Measurements from ENCODE around the gene ARRDC4. TPM values are rescaled to one million over a fixed set of nuclear protein-coding genes. Genes with fewer than 3 reads are reported as not detected.

ARRDC4 gene
- total and polyA plus RNA-seq, 7 donors: 13.1 to 32.6 (median 25.2) TPM

- no peak overlapping the region for H3K4me3 ChIP-seq
- H3K9me3 ChIP-seq: peaks cover 2% of the 10 kb centered on the region
- H3K4me1 ChIP-seq: no peaks in the 10 kb centered on the region
- no peaks in the 10 kb centered on the region for H3K27me3 ChIP-seq (ENCODE audit: insufficient read depth in 3 of 3, low read length in 2 of 3)
- H3K27ac ChIP-seq: no peak overlapping the region
- ATAC-seq: no peak
- 62 to 66% (median 64%) methylated on average over 6 of the region's 6 CpGs for WGBS, 3 donors
- no peaks in the 10 kb centered on the region for H3K36me3 ChIP-seq (ENCODE audit: insufficient read depth in 1 of 2, low read depth in 1 of 2)
- DNase-seq: no peak
- no peak for TF ChIP-seq CTCF (IDR thresholded peaks at IDR 0.05)
- intact Hi-C loops (cut with DNase I): no loop called here
These were observed 30.9 kb upstream of the ARRDC4 start for GRCh38 chr15:97929456-97930229.

- Histone ChIP-seq H3K4me1 (no peaks in the 10 kb centered on the region), H3K27ac (no peak overlapping the region), H3K27me3 (ENCODE audit: insufficient read depth in 3 of 3, low read length in 2 of 3) (no peaks in the 10 kb centered on the region), H3K9me3 (peaks cover 3% of the 10 kb centered on the region), H3K36me3 (ENCODE audit: insufficient read depth in 1 of 2, low read depth in 1 of 2) (no peaks in the 10 kb centered on the region), H3K4me3 (no peak overlapping the region)
- DNase-seq (no peak), ATAC-seq (no peak)
- no peak for TF ChIP-seq CTCF (IDR thresholded peaks at IDR 0.05)
- intact Hi-C loops (cut with DNase I): no loop called here
These were observed 30.3 kb upstream of the ARRDC4 start for GRCh38 chr15:97930230-97930629.

- Histone ChIP-seq H3K4me1 (no peaks in the 10 kb centered on the region), H3K4me3 (no peak overlapping the region), H3K27ac (no peak overlapping the region), H3K27me3 (ENCODE audit: insufficient read depth in 3 of 3, low read length in 2 of 3) (no peaks in the 10 kb centered on the region), H3K36me3 (ENCODE audit: insufficient read depth in 1 of 2, low read depth in 1 of 2) (no peaks in the 10 kb centered on the region), H3K9me3 (peaks cover 12% of the 10 kb centered on the region)
- DNase-seq (no peak), ATAC-seq (no peak)
- intact Hi-C loops (cut with DNase I): no loop called here
- TF ChIP-seq CTCF (IDR thresholded peaks at IDR 0.05): no peak
- 88 to 95% (median 94%) methylated on average over 1 of the region's 1 CpG for WGBS, 3 donors
These were observed 29.2 kb upstream of the ARRDC4 start for GRCh38 chr15:97931314-97931713.

- H3K4me3 ChIP-seq: no peak overlapping the region
- intact Hi-C loops (cut with DNase I): no loop called here
- no peaks in the 10 kb centered on the region for H3K27me3 ChIP-seq (ENCODE audit: insufficient read depth in 3 of 3, low read length in 2 of 3)
These were observed 26.9 kb upstream of the ARRDC4 start for GRCh38 chr15:97933589-97933988.

More at GRCh38 chr15:97933589-97933988, 26.9 kb upstream of the ARRDC4 start:
- 80 to 89% (median 84%) methylated on average over 1 of the region's 1 CpG for WGBS, 3 donors
- ATAC-seq: no peak
- TF ChIP-seq CTCF (IDR thresholded peaks at IDR 0.05): no peak
- peaks cover 16% of the 10 kb centered on the region for H3K9me3 ChIP-seq
- no peak overlapping the region for H3K27ac ChIP-seq
- no peaks in the 10 kb centered on the region for H3K36me3 ChIP-seq (ENCODE audit: insufficient read depth in 1 of 2, low read depth in 1 of 2)
- H3K4me1 ChIP-seq: no peaks in the 10 kb centered on the region
- no peak for DNase-seq
